Nephron progenitor cell (in vitro differentiated cells): ENCODE measurements around the gene RNF166.

ENCODE experiments used
- DNase-seq: peaks from one replicate; pipeline ENCODE4 v3.0.0; 2021
- H3K27ac Mint-ChIP-seq: 2 replicates; pipeline ENCODE4 v1.8.0; 2021; ENCODE audit warnings: mild to moderate bottlenecking, moderate library complexity, mixed read lengths
- H3K27me3 Mint-ChIP-seq: 2 replicates; pipeline ENCODE4 v1.8.0; 2021; ENCODE audit warnings: mild to moderate bottlenecking, low read depth, mixed read lengths; ENCODE audit not compliant: poor library complexity
- H3K36me3 Mint-ChIP-seq: 2 replicates; pipeline ENCODE4 v1.8.0; 2021; ENCODE audit warnings: low read depth, mixed read lengths
- H3K4me1 Mint-ChIP-seq: 2 replicates; pipeline ENCODE4 v1.8.0; 2021; ENCODE audit warnings: mixed read lengths
- H3K4me3 Mint-ChIP-seq: 2 replicates; pipeline ENCODE4 v1.8.0; 2021; ENCODE audit warnings: mild to moderate bottlenecking, moderate library complexity, mixed read lengths
- H3K9me3 Mint-ChIP-seq: 2 replicates; pipeline ENCODE4 v1.8.0; 2021; ENCODE audit warnings: mild to moderate bottlenecking, moderate library complexity, mixed read lengths
- TF ChIP-seq, protein P1 (sequence below): fragments of 200-600 bp; sonication (generic); IDR thresholded peaks from 2 replicates; pipeline ENCODE4 v1.5.0; 2021; ENCODE audit warnings: antibody characterized with exemption

Gene RNF166

DNA sequence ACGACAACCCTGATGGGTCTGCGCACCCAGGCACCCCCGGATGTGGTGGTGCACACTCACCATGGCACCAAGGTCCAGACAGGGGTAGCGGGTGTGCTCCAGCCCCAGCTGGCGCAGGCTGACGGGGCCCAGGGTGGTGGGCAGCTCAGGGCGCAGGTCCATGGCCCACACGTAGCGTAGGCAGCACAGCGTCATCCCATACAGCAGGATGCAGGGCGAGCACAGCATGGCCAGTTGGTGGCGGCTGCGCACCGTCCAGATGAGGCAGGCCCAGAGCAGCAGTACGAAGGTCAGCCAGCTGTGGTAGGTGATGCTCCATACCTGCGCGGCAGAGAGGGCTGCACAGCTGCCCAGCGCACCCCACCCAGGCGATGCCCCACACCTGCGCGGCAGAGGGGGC is 29.9 kb upstream of the RNF166 start:
- no peaks in the 10 kb centered on the region for H3K36me3 Mint-ChIP-seq
- no peak for DNase-seq
- no peak overlapping the region for H3K4me3 Mint-ChIP-seq
- no peaks in the 10 kb centered on the region for H3K9me3 Mint-ChIP-seq
- H3K27me3 Mint-ChIP-seq, result no peaks in the 10 kb centered on the region
- TF ChIP-seq, protein P1, sequence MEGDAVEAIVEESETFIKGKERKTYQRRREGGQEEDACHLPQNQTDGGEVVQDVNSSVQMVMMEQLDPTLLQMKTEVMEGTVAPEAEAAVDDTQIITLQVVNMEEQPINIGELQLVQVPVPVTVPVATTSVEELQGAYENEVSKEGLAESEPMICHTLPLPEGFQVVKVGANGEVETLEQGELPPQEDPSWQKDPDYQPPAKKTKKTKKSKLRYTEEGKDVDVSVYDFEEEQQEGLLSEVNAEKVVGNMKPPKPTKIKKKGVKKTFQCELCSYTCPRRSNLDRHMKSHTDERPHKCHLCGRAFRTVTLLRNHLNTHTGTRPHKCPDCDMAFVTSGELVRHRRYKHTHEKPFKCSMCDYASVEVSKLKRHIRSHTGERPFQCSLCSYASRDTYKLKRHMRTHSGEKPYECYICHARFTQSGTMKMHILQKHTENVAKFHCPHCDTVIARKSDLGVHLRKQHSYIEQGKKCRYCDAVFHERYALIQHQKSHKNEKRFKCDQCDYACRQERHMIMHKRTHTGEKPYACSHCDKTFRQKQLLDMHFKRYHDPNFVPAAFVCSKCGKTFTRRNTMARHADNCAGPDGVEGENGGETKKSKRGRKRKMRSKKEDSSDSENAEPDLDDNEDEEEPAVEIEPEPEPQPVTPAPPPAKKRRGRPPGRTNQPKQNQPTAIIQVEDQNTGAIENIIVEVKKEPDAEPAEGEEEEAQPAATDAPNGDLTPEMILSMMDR, result no peak
- H3K27ac Mint-ChIP-seq, result no peak overlapping the region
- H3K4me1 Mint-ChIP-seq, result peaks cover 11% of the 10 kb centered on the region

DNA sequence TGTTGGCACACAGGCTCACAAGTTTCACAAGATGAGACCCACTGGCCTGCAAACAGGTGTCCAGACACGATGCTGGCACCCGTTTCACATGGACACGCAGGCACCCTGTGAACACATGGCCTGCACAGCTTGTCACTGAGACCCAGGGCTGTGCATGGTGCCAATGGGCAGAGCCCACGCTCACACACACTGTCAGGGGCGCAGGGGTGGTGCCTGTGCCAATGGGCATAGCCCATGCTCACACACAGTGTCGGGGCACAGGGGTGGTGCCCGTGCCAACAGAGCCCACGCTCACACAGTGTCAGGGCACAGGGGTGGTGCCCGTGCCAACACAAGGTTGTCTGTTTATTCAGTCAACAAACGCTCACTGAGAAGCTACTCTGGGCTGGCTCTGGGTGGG is 29.4 kb upstream of the RNF166 start:
- no peak overlapping the region for H3K27ac Mint-ChIP-seq
- TF ChIP-seq, protein P1, result no peak
- H3K4me1 Mint-ChIP-seq, result peaks cover 16% of the 10 kb centered on the region
- H3K4me3 Mint-ChIP-seq, result no peak overlapping the region
- no peak for DNase-seq
- no peaks in the 10 kb centered on the region for H3K27me3 Mint-ChIP-seq
- no peaks in the 10 kb centered on the region for H3K9me3 Mint-ChIP-seq
- no peaks in the 10 kb centered on the region for H3K36me3 Mint-ChIP-seq

DNA sequence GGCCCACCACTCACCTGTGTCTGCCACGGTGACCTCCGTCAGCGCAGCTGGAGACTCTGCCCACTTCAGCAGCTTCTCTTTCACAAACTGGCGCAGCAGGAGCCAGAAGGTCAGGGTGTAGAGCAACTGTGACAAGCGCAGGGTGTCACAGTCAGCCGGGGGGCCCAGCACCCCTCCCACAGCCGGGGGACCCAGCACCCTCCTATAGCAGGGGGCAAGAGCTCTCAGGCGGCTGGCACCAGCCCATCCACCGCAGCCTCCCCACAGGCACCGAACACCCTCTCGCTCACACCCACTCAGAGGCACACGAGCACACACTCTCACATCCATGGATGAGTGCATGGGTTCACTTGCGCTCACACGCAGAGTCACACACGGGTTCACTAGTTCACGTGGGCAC is 28.9 kb upstream of the RNF166 start:
- TF ChIP-seq, protein P1, result no peak
- Mint-ChIP-seq H3K9me3 (no peaks in the 10 kb centered on the region), H3K4me3 (no peak overlapping the region), H3K4me1 (peaks cover 17% of the 10 kb centered on the region), H3K36me3 (no peaks in the 10 kb centered on the region), H3K27ac (no peak overlapping the region), H3K27me3 (no peaks in the 10 kb centered on the region)
- DNase-seq, result no peak

DNA sequence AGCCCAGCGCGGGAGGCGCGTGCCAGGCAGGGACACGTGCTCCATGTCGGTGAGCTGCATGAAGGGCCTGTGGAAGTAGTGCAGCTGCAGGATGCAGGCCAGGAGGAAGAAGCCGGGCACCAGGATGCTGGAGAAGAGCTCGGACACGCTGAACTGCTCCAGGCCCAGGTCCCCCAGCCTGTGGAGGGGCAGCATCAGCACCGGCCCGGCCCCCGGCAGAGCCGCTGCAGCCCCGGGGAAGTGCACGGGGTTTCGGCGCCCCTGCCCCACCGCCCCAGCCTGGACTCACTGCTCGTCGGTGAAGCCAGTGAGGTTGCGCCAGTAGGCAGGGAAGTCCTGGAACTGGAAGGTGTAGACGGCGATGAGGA is 28.1 kb upstream of the RNF166 start:
- no peaks in the 10 kb centered on the region for H3K9me3 Mint-ChIP-seq
- TF ChIP-seq, protein P1, result no peak
- H3K4me1 Mint-ChIP-seq, result peaks cover 17% of the 10 kb centered on the region
- no peaks in the 10 kb centered on the region for H3K27me3 Mint-ChIP-seq
- no peak overlapping the region for H3K27ac Mint-ChIP-seq
- H3K36me3 Mint-ChIP-seq, result no peaks in the 10 kb centered on the region
- H3K4me3 Mint-ChIP-seq, result no peak overlapping the region
- DNase-seq, result no peak

DNA sequence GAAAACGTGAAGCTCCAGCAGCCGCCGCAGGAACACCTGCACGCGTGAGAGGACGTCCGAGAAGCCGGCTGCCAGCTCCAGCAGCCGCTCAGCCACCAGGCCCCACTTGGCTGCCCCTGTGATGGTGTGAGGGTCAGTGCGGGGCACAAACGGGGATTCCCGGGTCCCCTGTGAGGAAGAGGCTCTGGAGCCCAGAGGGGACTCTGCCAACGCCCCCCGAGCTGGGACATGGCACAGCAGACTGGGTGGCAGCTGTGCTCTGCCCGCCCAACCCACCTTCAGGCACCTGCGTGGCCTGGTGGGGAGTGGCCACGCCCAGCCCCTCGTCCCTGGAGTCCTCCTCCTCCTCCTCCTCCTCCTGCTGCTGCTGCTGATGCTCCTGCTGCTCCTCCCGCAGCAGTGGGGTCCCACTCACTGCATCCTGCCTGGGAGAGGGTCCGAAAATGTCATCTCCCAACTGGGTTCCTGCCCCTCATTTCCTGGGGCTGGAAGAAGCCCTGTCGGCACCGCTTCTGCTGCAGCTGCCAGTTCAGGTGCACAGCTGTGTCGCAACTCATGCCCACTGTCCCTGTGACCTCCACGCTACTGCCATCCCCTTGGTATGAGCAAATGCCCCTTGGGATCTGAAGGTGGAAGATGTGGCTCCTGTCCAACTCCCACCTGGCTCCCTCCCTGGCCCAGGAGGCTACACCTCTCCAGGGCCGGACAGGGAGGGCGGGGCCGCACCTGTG is 27.6 kb upstream of the RNF166 start:
- Mint-ChIP-seq H3K36me3 (no peaks in the 10 kb centered on the region), H3K27ac (no peak overlapping the region), H3K4me1 (peaks cover 15% of the 10 kb centered on the region)

DNA sequence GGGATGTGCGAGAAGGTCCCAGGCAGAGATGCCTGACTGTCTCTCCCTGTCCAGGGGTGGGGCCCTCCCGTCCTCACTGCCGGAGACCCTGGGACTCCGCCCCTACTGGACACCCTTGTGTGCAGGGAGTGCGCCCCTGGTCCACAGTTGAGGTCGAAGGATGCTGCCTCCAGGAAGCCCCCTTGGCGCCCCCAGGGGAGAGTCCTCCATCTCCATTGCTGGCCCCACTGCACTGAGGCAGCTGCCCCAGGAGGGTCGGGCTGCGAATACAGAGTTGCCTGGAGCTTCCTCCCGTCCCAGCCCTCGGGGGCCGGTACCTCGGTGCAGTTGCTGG is 26.7 kb upstream of the RNF166 start:
- Mint-ChIP-seq H3K9me3 (no peaks in the 10 kb centered on the region), H3K27me3 (no peaks in the 10 kb centered on the region), H3K36me3 (no peaks in the 10 kb centered on the region), H3K27ac (no peak overlapping the region), H3K4me1 (peaks cover 10% of the 10 kb centered on the region), H3K4me3 (no peak overlapping the region)
- no peak for DNase-seq
- TF ChIP-seq, protein P1, result no peak

More for the DNA sequence above, 27.6 kb upstream of the RNF166 start:
- Mint-ChIP-seq H3K4me3 (no peak overlapping the region), H3K9me3 (no peaks in the 10 kb centered on the region), H3K27me3 (no peaks in the 10 kb centered on the region)
- DNase-seq, result no peak
- TF ChIP-seq, protein P1, result no peak
